HepG2 (cell line): ENCODE results near the gene POFUT2.

Experiments used
- PAWR ChIP-seq: sonication (generic); formaldehyde crosslinking; IDR thresholded peaks from 2 replicates; pipeline ENCODE4 v1.4.0; 2020; ENCODE audit warnings: missing genetic modification reagents, mild to moderate bottlenecking, borderline replicate concordance
- STAT6 ChIP-seq: sonication (generic); formaldehyde crosslinking; IDR thresholded peaks from 2 replicates; pipeline ENCODE4 v1.4.0; 2020; ENCODE audit warnings: missing genetic modification reagents, mild to moderate bottlenecking, borderline replicate concordance

GRCh38 chr21:45235488-45235887, 52.2 kb downstream of the POFUT2 start:
- TF ChIP-seq STAT6 (CRISPR knock-in tag): no peak
- no peak for TF ChIP-seq PAWR (CRISPR knock-in tag)
